CD4-positive, alpha-beta T cell (primary cell): ENCODE results near the gene MED12L. TPM values are rescaled to one million over a fixed set of nuclear protein-coding genes. Genes with fewer than 3 reads are reported as not detected.
A peak's percentile ranks its signal among the peaks of the same experiment; 100 is the strongest.

Source experiments
- ATAC-seq: fragments of 200-7000 bp; cut with Tn5 transposase; one replicate; pipeline ENCODE4 v1.10.0; 2022; ENCODE audit warnings: mild to moderate bottlenecking; ENCODE audit not compliant: poor library complexity
- CTCF ChIA-PET: fragments of 350-600 bp; sonication (Branson Sonifier 250); formaldehyde crosslinking; loops from one replicate; lab custom pipeline; 2021; ENCODE audit warnings: antibody characterized with exemption, inconsistent platforms; lab: Charles Lee
- POLR2A ChIA-PET: fragments of 350-600 bp; sonication (Branson Sonifier 250); formaldehyde crosslinking; loops from one replicate; lab custom pipeline; 2021; ENCODE audit warnings: antibody characterized with exemption, inconsistent platforms; lab: Charles Lee
- DNase-seq, 14 experiments: peaks; one replicate each; pipeline ENCODE4 v3.0.0-alpha.2; 2013 to 2020; ENCODE audit warnings: mixed read lengths in 2 of 14
- H3K27ac ChIP-seq, 2 donors: one replicate each; pipeline versions ENCODE4 v1.5.1 to v1.7.0; 2013; ENCODE audit warnings: low read length in 2 of 2, low read depth in 1 of 2, mild to moderate bottlenecking in 1 of 2
- H3K27me3 ChIP-seq, 2 experiments: 1 replicate in 1 of 2; 2 replicates in 1 of 2; pipeline versions ENCODE4 v1.6.1 to v1.7.0; 2013; ENCODE audit warnings: low read length in 2 of 2, control low read depth in 1 of 2, mild to moderate bottlenecking in 1 of 2, moderate library complexity in 1 of 2; ENCODE audit not compliant: insufficient read depth in 2 of 2, control insufficient read depth in 1 of 2
- H3K36me3 ChIP-seq: one replicate; pipeline ENCODE4 v1.6.1; 2013; ENCODE audit warnings: low read length, control low read depth; ENCODE audit not compliant: insufficient read depth
- H3K4me1 ChIP-seq: one replicate; pipeline ENCODE4 v1.6.1; 2013; ENCODE audit warnings: low read length, control low read depth; ENCODE audit not compliant: insufficient read depth
- H3K4me3 ChIP-seq: one replicate; pipeline ENCODE4 v1.5.1; 2013; ENCODE audit warnings: mild to moderate bottlenecking, low read length, moderate library complexity
- H3K9me3 ChIP-seq, 2 experiments: 1 replicate in 1 of 2; 2 replicates in 1 of 2; pipeline versions ENCODE4 v1.6.1 to v1.7.0; 2013; ENCODE audit warnings: low read length in 2 of 2, mild to moderate bottlenecking in 2 of 2, control low read depth in 1 of 2, moderate library complexity in 1 of 2; ENCODE audit not compliant: control insufficient read depth in 1 of 2, insufficient read depth in 1 of 2
- H3K27ac Mint-ChIP-seq: one replicate; pipeline ENCODE4 v1.8.0; 2020; ENCODE audit warnings: mixed read lengths
- H3K27me3 Mint-ChIP-seq: one replicate; pipeline ENCODE4 v1.8.0; 2021; ENCODE audit warnings: mixed read lengths
- H3K36me3 Mint-ChIP-seq: one replicate; pipeline ENCODE4 v1.8.0; 2021; ENCODE audit warnings: low read depth, mixed read lengths
- H3K4me1 Mint-ChIP-seq: one replicate; pipeline ENCODE4 v1.8.0; 2021; ENCODE audit warnings: low read depth, mixed read lengths
- H3K4me3 Mint-ChIP-seq: one replicate; pipeline ENCODE4 v1.8.0; 2020; ENCODE audit warnings: mild to moderate bottlenecking, mixed read lengths
- H3K9me3 Mint-ChIP-seq: one replicate; pipeline ENCODE4 v1.8.0; 2020; ENCODE audit warnings: mixed read lengths
- CTCF ChIP-seq: fragments of 200-600 bp; IDR thresholded peaks from one replicate; pipeline ENCODE4 v1.8.0; 2022; ENCODE audit warnings: antibody characterized with exemption, mild to moderate bottlenecking
- intact Hi-C, 2 experiments: fragments of 100-400 bp; cut with DNase I in 1 of 2; cut with micrococcal nuclease in 1 of 2; formaldehyde crosslinking; loops; one replicate each; pipeline versions ENCODE4 v1.15.1 to v1.9.0; 2023 to 2025; cut with DNase I, micrococcal nuclease
- total RNA-seq, 174 experiments: library from RNA in 2 of 174; stranded (reverse) in 2 of 174; gene quantifications; one replicate each; pipeline ENCODE4 v1.2.3 and lab custom pipeline; 2021 to 2026

MED12L gene
- total RNA-seq, 2 experiments from 2014 or later, result 0.39 to 0.49 TPM

GRCh38 chr3:151350656-151351055 lies 265.2 kb downstream of the MED12L start:
- POLR2A ChIA-PET, result no interaction called here

GRCh38 chr3:151351219-151351618 lies 265.8 kb downstream of the MED12L start:
- H3K9me3 Mint-ChIP-seq, result no peaks in the 10 kb centered on the region
- Histone ChIP-seq H3K4me1 (no peaks in the 10 kb centered on the region), H3K27me3 (no peaks in the 10 kb centered on the region), H3K4me3 (no peak overlapping the region), H3K9me3 (no peaks in the 10 kb centered on the region), H3K36me3 (no peaks in the 10 kb centered on the region), H3K27ac (no peak overlapping the region)
- peaks cover 9% of the 10 kb centered on the region for H3K4me1 Mint-ChIP-seq
- DNase-seq, result peak in 2 of 14 experiments; percentile 5 to 19
- H3K36me3 Mint-ChIP-seq, result no peaks in the 10 kb centered on the region
- no peak overlapping the region for H3K27ac Mint-ChIP-seq
- H3K4me3 Mint-ChIP-seq, result no peak overlapping the region
- ATAC-seq, result no peak
- ChIA-PET POLR2A (no interaction called here), CTCF (no interaction called here)
- no peak for TF ChIP-seq CTCF
- intact Hi-C loops, result no loop called here
- H3K27me3 Mint-ChIP-seq, result peaks cover 34% of the 10 kb centered on the region

More at GRCh38 chr3:151350656-151351055, 265.2 kb downstream of the MED12L start:
- H3K36me3 ChIP-seq, result no peaks in the 10 kb centered on the region
- no peak overlapping the region for H3K4me3 Mint-ChIP-seq
- no peak for DNase-seq
- H3K9me3 ChIP-seq, result no peaks in the 10 kb centered on the region
- no peaks in the 10 kb centered on the region for H3K4me1 ChIP-seq
- no peak for TF ChIP-seq CTCF
- peaks cover 39% of the 10 kb centered on the region for H3K27me3 Mint-ChIP-seq
- H3K9me3 Mint-ChIP-seq, result no peaks in the 10 kb centered on the region
- H3K4me3 ChIP-seq, result no peak overlapping the region
- ATAC-seq, result no peak
- peaks cover 14% of the 10 kb centered on the region for H3K4me1 Mint-ChIP-seq
- no peaks in the 10 kb centered on the region for H3K27me3 ChIP-seq
- H3K27ac Mint-ChIP-seq, result no peak overlapping the region
- H3K27ac ChIP-seq, result no peak overlapping the region
- no peaks in the 10 kb centered on the region for H3K36me3 Mint-ChIP-seq
- intact Hi-C loops, result no loop called here
- CTCF ChIA-PET, result no interaction called here

- CTCF ChIA-PET, result no interaction called here
- TF ChIP-seq CTCF, result no peak
- Histone ChIP-seq H3K36me3 (no peaks in the 10 kb centered on the region), H3K9me3 (no peaks in the 10 kb centered on the region), H3K27ac (no peak overlapping the region), H3K4me1 (no peaks in the 10 kb centered on the region), H3K27me3 (no peaks in the 10 kb centered on the region), H3K4me3 (no peak overlapping the region)
- Mint-ChIP-seq H3K27me3 (peaks cover 31% of the 10 kb centered on the region), H3K9me3 (no peaks in the 10 kb centered on the region), H3K27ac (no peak overlapping the region), H3K4me1 (peaks cover 6% of the 10 kb centered on the region), H3K4me3 (no peak overlapping the region), H3K36me3 (no peaks in the 10 kb centered on the region)
- POLR2A ChIA-PET, result no interaction called here
- DNase-seq, result no peak
- no peak for ATAC-seq
- intact Hi-C loops, result no loop called here
These were observed 266.2 kb downstream of the MED12L start for GRCh38 chr3:151351648-151352047.
